Mucosa of descending colon (tissue), 3 donors: Measurements from ENCODE around the gene OR2A12. TPM values are rescaled to one million over a fixed set of nuclear protein-coding genes. Genes with fewer than 3 reads are reported as not detected.
"Not testable (repeated sequence)": the region's sequence is repeated elsewhere in the genome, so short reads cannot be mapped to it uniquely, and the experiment has no call there.

ENCODE experiments used
- ATAC-seq: fragments of 200-7000 bp; cut with Tn5 transposase; one replicate; pipeline ENCODE4 v1.9.1; 2020; ENCODE audit warnings: mild to moderate bottlenecking, moderate library complexity
- DNase-seq, 3 donors: peaks; one replicate each; pipeline ENCODE4 v3.0.0-alpha.2; 2020
- H3K36me3 ChIP-seq: fragments of 200-600 bp; one replicate; pipeline ENCODE4 v1.8.0; 2021; ENCODE audit warnings: low read depth, mild to moderate bottlenecking
- H3K4me1 ChIP-seq: fragments of 200-600 bp; one replicate; pipeline ENCODE4 v1.8.0; 2021; ENCODE audit warnings: low read depth, mild to moderate bottlenecking
- H3K4me3 ChIP-seq: fragments of 200-600 bp; one replicate; pipeline ENCODE4 v1.8.0; 2021; ENCODE audit warnings: mild to moderate bottlenecking
- H3K9me3 ChIP-seq: fragments of 200-600 bp; one replicate; pipeline ENCODE4 v1.8.0; 2021; ENCODE audit warnings: mild to moderate bottlenecking
- CTCF ChIP-seq: fragments of 200-600 bp; IDR thresholded peaks from one replicate; pipeline ENCODE4 v1.8.0; 2022; ENCODE audit warnings: antibody characterized with exemption, mild to moderate bottlenecking
- intact Hi-C, 2 donors: fragments of 100-400 bp; cut with DNase I in 1 of 2; cut with micrococcal nuclease in 1 of 2; formaldehyde crosslinking; loops; one replicate each; pipeline versions ENCODE4 v1.11.0 to v1.11.1; 2022; cut with DNase I, micrococcal nuclease
- total RNA-seq, 3 donors: library from RNA; stranded (reverse); fragmentation: NEBNext Ultra II Directional in 2 of 3; extraction: Animal tissue kit (Norgen Biotek cat#: 25700) in 2 of 3; gene quantifications; one replicate each; pipeline versions ENCODE4 v1.2.1 to v1.2.4, GENCODE V29; 2021 to 2023
- donor health status: DM: no; HTN: no; CAD: no; lungs with moderate emphysema.
- donor health status: DM: no; HTN: no; CAD: no.
- donor health status: DM: no; HTN: yes; CAD: no.

Gene OR2A12
- total RNA-seq, 3 donors from 2014 or later, result not detected

- Histone ChIP-seq H3K4me3 (no peak overlapping the region), H3K4me1 (no peaks in the 10 kb centered on the region), H3K36me3 (no peaks in the 10 kb centered on the region), H3K9me3 (no peaks in the 10 kb centered on the region)
- no peak for ATAC-seq
- no peak for TF ChIP-seq CTCF
- intact Hi-C loops, result no loop called here
- no peak for DNase-seq
Measured at GRCh38 chr7:144113651-144114050, 27.6 kb downstream of the OR2A12 start.

GRCh38 chr7:144118341-144118740, 32.3 kb downstream of the OR2A12 start:
- DNase-seq (no peak), ATAC-seq (no peak)
- Histone ChIP-seq H3K4me3 (no peak overlapping the region), H3K9me3 (no peaks in the 10 kb centered on the region), H3K4me1 (no peaks in the 10 kb centered on the region), H3K36me3 (no peaks in the 10 kb centered on the region)
- TF ChIP-seq CTCF, result no peak
- intact Hi-C loops, result no loop called here

- Histone ChIP-seq H3K4me3 (no peak within 1 kb of the TSS), H3K36me3 (no peaks in the 10 kb centered on the region), H3K4me1 (no peaks in the 10 kb centered on the region), H3K9me3 (no peaks in the 10 kb centered on the region)
- intact Hi-C loops, result no loop called here
- no peak for ATAC-seq
- DNase-seq, result no peak
- no peak for TF ChIP-seq CTCF
Measured at GRCh38 chr7:144122876-144123275, 36.8 kb downstream of the OR2A12 start, which contains the start of gene OR2A14. OR2A14 (plus strand) TSS chr7:144123176; CDS start chr7:144129113, 5,937 bp downstream.

- Histone ChIP-seq H3K4me3 (no peak overlapping the region), H3K36me3 (no peaks in the 10 kb centered on the region), H3K9me3 (no peaks in the 10 kb centered on the region), H3K4me1 (no peaks in the 10 kb centered on the region)
- intact Hi-C loops, result no loop called here
- ATAC-seq (peak; percentile 99), DNase-seq (peak; percentile 82 to 97 (median 91))
- peak; percentile 76 for TF ChIP-seq CTCF
Measured at GRCh38 chr7:144127714-144128334, 41.7 kb downstream of the OR2A12 start.

- H3K4me3 ChIP-seq, H3K9me3 ChIP-seq, intact Hi-C loops, ATAC-seq, DNase-seq, H3K36me3 ChIP-seq, H3K4me1 ChIP-seq: not testable (repeated sequence)
Measured at GRCh38 chr7:144129601-144130000, 43.5 kb downstream of the OR2A12 start.

GRCh38 chr7:144130730-144131129, 44.7 kb downstream of the OR2A12 start:
- no peaks in the 10 kb centered on the region for H3K9me3 ChIP-seq
- H3K4me1 ChIP-seq, result no peaks in the 10 kb centered on the region
- no peak for TF ChIP-seq CTCF
- ATAC-seq, result no peak
- intact Hi-C loops, result no loop called here
- no peak overlapping the region for H3K4me3 ChIP-seq
- DNase-seq, result no peak
- no peaks in the 10 kb centered on the region for H3K36me3 ChIP-seq
